PFSK-1 (cell line): ENCODE results near the gene PIP4K2A.

ENCODE experiments used
- FOXP2 ChIP-seq: optimal IDR thresholded peaks from 2 replicates; pipeline ENCODE3; 2011; ENCODE audit warnings: borderline replicate concordance, control low read depth, inconsistent platforms; ENCODE audit not compliant: insufficient read depth; ENCODE audit errors: extremely low read length, extremely low read depth
- POLR2AphosphoS5 ChIP-seq: IDR thresholded peaks from 2 replicates; pipeline ENCODE4 v1.6.1; 2012; ENCODE audit warnings: low read depth, mild to moderate bottlenecking, control low read depth, low read length, moderate library complexity
- SIN3A ChIP-seq: IDR thresholded peaks from 2 replicates; pipeline ENCODE4 v1.6.1; 2012; ENCODE audit warnings: mild to moderate bottlenecking, low read length, moderate library complexity, borderline replicate concordance; ENCODE audit not compliant: insufficient read depth
- TAF1 ChIP-seq: IDR thresholded peaks from 2 replicates; pipeline ENCODE4 v1.6.1; 2012; ENCODE audit warnings: low read length, control low read depth, borderline replicate concordance; ENCODE audit not compliant: insufficient read depth
- TF ChIP-seq, protein P1 (sequence below), 2 experiments: IDR thresholded peaks; 2 replicates each; pipeline versions ENCODE4 v1.6.1 to v1.8.0; 2011 to 2012; ENCODE audit warnings: low read depth in 2 of 2, low read length in 2 of 2, control low read depth in 1 of 2, inconsistent platforms in 1 of 2, mild to moderate bottlenecking in 1 of 2, moderate library complexity in 1 of 2; ENCODE audit not compliant: insufficient read depth in 1 of 2

Gene PIP4K2A

DNA sequence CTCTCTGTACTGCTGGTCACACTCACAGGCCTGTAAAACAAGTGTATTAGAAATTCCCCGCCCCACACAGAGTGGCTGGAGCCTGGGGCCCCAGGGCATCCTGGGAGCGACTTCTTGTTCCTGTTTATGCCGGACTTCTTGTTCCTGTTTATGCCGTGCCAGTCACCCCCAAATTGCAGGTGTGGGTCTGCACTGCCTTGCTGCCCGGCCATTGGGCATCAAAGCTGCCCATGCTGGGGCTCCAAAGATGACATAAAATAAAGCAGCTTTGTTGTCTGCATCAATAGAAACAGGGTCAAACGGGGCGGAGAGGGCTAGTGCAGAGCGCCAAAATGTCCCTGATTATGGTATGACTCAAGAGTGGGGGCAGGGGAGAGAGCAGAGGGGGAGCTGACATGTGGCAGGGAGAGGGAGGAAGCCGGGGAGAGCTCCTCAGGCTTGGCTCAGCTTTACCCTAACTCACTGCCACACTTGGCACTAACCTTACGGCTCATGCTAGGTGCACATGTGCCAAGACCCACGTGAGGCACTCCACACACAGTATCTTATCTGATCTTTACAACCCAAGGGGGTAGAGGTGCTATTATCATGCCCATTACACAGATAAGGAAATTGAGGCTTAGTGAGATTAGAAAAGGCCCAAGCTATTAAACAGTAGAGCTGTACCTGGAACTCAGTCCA, 98.4 kb downstream of the PIP4K2A start:
- TF ChIP-seq FOXP2: peak; percentile 93
- no peak for TF ChIP-seq TAF1

DNA sequence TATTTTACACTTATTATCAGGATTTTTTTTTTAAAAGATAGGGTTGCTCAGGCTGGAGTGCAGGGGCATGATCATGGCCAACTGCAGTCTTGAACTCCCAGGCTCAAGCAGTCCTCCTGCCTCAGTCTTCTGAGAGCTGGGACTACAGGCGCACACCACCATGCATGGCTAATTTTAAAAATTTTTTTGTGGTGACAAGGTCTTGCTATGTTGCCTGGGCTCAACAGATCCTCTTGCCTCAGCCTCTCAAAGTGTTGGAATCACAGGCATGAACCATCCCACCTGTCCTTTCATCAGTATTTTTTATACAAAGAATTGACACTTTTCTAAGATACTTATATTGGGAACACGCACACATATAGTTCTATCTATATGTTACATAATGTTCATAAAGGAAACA, 99.3 kb downstream of the PIP4K2A start:
- TF ChIP-seq TAF1 (no peak), POLR2AphosphoS5 (no peak), SIN3A (no peak), FOXP2 (no peak)
- TF ChIP-seq, protein P1, sequence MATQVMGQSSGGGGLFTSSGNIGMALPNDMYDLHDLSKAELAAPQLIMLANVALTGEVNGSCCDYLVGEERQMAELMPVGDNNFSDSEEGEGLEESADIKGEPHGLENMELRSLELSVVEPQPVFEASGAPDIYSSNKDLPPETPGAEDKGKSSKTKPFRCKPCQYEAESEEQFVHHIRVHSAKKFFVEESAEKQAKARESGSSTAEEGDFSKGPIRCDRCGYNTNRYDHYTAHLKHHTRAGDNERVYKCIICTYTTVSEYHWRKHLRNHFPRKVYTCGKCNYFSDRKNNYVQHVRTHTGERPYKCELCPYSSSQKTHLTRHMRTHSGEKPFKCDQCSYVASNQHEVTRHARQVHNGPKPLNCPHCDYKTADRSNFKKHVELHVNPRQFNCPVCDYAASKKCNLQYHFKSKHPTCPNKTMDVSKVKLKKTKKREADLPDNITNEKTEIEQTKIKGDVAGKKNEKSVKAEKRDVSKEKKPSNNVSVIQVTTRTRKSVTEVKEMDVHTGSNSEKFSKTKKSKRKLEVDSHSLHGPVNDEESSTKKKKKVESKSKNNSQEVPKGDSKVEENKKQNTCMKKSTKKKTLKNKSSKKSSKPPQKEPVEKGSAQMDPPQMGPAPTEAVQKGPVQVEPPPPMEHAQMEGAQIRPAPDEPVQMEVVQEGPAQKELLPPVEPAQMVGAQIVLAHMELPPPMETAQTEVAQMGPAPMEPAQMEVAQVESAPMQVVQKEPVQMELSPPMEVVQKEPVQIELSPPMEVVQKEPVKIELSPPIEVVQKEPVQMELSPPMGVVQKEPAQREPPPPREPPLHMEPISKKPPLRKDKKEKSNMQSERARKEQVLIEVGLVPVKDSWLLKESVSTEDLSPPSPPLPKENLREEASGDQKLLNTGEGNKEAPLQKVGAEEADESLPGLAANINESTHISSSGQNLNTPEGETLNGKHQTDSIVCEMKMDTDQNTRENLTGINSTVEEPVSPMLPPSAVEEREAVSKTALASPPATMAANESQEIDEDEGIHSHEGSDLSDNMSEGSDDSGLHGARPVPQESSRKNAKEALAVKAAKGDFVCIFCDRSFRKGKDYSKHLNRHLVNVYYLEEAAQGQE (IDR thresholded peaks at IDR 0.05; ENCODE audit: insufficient read depth in 1 of 2, low read depth in 2 of 2, low read length in 2 of 2): no peak

DNA sequence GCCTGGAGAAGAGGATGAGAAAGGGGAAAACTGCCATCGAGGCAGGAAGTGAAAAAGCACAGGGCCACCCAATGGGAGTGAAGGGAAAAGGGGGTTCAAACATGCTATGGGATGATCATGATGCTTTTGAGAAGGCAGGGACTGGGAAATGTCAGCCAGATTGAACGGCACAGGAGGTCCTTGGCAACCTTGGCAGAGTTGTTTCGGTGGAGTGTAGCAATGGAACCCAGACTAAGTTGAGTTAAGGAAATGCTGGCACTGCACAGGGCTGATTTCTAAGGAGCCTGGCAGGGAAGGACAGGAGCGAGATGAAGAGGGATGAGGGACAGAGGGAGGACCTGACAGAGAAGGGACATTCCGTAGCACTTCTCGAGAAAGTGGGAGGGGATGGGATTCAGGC, 101.4 kb downstream of the PIP4K2A start:
- TF ChIP-seq FOXP2: no peak
- no peak for TF ChIP-seq TAF1
- TF ChIP-seq, protein P1 (IDR thresholded peaks at IDR 0.05; ENCODE audit: insufficient read depth in 1 of 2, low read depth in 2 of 2, low read length in 2 of 2): no peak
- no peak for TF ChIP-seq SIN3A
- TF ChIP-seq POLR2AphosphoS5: no peak

DNA sequence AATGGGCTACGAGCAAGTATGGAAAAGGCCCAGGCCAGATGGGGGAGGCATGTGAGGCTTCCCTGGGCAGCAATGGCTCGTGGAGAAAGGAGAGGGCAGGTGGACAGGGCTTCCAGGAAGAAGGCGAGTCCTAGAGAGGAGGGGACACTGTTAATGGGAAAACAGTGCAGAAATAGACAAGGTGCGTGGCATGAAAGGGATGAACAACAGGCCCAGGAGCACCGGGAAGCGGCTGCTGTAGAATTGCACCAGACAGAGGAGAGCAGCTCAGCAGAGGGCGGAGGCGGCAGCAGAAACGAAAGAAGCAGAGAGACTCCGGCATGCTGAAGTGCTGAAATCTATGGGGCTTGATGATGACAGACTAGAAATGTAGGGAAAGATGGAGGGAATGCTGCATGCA, 102.1 kb downstream of the PIP4K2A start:
- TF ChIP-seq, protein P1 (IDR thresholded peaks at IDR 0.05; ENCODE audit: insufficient read depth in 1 of 2, low read depth in 2 of 2, low read length in 2 of 2): no peak
- TF ChIP-seq FOXP2: no peak
- TF ChIP-seq SIN3A: no peak

DNA sequence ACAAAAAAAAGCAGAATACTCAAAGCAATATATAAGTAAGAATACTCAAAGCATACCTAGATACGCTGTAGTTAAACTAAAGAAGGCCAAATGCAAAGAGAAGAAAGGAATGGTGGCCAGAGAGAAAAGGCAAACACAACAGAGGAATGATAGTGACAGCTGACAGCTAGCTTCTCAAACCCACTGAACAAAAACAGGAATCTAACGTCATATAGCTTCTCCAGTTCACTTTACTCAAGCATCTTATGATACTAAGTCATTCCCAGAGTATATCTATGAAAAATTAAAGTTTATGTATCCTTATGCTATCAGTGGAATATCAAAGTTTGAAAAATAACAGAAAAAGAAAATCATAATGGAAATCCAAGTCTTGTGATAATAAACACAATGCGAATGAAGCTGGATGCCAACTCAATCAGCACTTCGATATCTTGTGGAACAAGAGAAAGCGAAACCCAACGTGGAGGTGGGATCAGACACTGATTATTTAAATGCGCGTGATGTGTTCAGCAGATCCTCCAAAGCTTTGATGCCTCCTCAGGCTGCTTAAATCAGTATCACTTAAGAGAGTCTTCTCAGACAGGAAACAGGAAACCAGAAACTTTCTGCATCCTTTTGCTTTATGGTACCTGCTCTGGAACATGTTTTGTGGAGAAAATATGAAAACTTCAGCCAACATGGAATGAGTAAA, 102.8 kb downstream of the PIP4K2A start:
- TF ChIP-seq TAF1 (no peak), FOXP2 (no peak), SIN3A (no peak), POLR2AphosphoS5 (no peak)
- TF ChIP-seq, protein P1 (IDR thresholded peaks at IDR 0.05; ENCODE audit: insufficient read depth in 1 of 2, low read depth in 2 of 2, low read length in 2 of 2): no peak
